ENCODE results near the gene ATP11B.

DNA sequence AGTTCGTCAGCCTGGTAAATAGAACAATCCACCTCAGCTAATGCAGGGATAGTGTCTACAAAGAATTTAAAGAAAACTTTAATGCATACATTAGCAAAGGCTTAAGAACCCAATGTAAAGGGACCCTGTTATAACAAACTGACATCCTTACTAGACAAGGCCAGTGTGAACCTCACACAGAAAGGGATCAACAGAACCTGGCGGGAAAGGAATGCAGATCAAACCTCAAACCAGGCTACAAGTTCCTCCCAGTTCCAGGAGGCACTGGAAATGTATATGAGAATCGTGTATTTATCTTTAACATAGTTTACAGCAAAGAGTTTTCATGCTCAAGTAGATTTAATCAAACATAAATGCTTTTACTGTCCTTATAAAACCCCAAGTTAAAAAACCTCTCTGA lies 37.6 kb upstream of the ATP11B start:
- TF ChIP-seq JUND (IDR thresholded peaks at IDR 0.05; ENCODE audit: low read depth, low read length): no peak
- TF ChIP-seq NR2C2 (IDR thresholded peaks at IDR 0.05; ENCODE audit: borderline replicate concordance, control insufficient read depth, insufficient read length, low read depth): no peak
- no peak for TF ChIP-seq EZH2 (IDR thresholded peaks at IDR 0.05; ENCODE audit: borderline replicate concordance, control insufficient read depth, low read depth, low read length)
- TF ChIP-seq BRCA1 (IDR thresholded peaks at IDR 0.05; ENCODE audit: low read depth, low read length): no peak
- TF ChIP-seq EGR1 (IDR thresholded peaks at IDR 0.05; ENCODE audit: borderline replicate concordance in 1 of 2, low read depth in 2 of 2, low read length in 2 of 2): no peak
- TF ChIP-seq CREM (IDR thresholded peaks at IDR 0.05; ENCODE audit: low read depth): no peak
- TF ChIP-seq POLR2A (IDR thresholded peaks at IDR 0.05; ENCODE audit: low read depth, low read length): no peak
